ENCODE results near the gene TGFB1I1. TPM values are rescaled to one million over a fixed set of nuclear protein-coding genes. Genes with fewer than 3 reads are reported as not detected.

Gene TGFB1I1
- polyA plus RNA-seq, 2 of the 4 experiments (the other 2 are of a cell fraction) = 8.3 to 75.1 TPM

DNA sequence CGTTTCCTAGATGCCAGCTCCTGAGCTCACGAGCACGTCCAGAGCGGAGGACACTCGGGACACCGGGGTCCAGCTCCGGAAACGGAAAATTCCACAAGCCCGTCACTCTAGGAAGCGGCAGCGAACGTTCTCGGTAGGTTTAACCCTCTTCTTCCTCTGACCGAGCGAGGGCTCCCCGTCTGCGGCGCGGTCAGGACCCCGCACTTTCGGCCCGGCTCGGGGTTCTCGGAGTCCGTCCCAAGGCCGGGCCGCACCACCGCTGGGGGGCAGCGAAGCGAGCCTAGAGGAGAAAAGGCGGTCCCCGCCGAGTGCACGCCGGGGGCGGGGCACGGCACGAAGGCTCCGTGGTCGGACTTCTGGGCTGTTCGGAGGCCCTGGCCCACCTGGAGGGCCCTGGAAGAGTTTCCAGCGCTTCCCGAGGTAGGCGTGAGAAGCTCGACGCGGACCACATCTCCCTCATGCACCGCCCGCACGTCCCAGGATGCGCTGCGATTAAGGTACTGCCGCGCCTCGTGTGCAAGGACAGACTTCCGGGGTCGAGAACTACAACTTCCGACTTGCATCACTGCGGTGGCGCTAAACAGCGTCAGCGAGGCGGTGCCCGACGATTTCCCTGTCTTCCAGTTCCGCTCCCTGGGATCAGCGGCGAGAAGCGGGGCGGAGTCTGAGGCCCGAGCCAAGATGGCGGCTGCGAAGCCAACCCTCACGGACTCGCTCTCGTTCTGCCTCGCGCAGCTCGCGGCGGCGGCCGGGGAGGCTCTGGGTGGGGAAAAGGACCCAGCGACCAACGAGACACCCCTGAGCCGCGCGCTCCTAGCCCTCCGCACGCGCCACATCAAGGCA is 12.9 kb upstream of the TGFB1I1 start, which contains the start of gene ARMC5 (continued):
- TF ChIP-seq, protein P1, sequence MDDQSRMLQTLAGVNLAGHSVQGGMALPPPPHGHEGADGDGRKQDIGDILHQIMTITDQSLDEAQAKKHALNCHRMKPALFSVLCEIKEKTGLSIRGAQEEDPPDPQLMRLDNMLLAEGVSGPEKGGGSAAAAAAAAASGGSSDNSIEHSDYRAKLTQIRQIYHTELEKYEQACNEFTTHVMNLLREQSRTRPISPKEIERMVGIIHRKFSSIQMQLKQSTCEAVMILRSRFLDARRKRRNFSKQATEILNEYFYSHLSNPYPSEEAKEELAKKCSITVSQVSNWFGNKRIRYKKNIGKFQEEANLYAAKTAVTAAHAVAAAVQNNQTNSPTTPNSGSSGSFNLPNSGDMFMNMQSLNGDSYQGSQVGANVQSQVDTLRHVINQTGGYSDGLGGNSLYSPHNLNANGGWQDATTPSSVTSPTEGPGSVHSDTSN (IDR thresholded peaks at IDR 0.05) = no peak
- TF ChIP-seq MAZ (IDR thresholded peaks at IDR 0.05; ENCODE audit: borderline replicate concordance, low read depth, low read length) (no peak), KDM5A (IDR thresholded peaks at IDR 0.05) (no peak), SMC3 (IDR thresholded peaks at IDR 0.05) (peak; percentile 42; the same call in 2 of the 3 replicates), JUNB (IDR thresholded peaks at IDR 0.05) (no peak), HOXB5 (CRISPR knock-in tag; IDR thresholded peaks at IDR 0.05) (peak; percentile 77; the same call in 1 of the 2 replicates), MAFK (IDR thresholded peaks at IDR 0.05; ENCODE audit: partially characterized antibody) (no peak), HEYL (CRISPR knock-in tag; IDR thresholded peaks at IDR 0.05) (no peak), POLR2A (IDR thresholded peaks at IDR 0.05; ENCODE audit: low read length) (peak; percentile 69), REST (IDR thresholded peaks at IDR 0.05) (no peak), ZC3H11A (IDR thresholded peaks at IDR 0.05) (no peak), BCL3 (IDR thresholded peaks at IDR 0.05) (peak; percentile 36; the same call in 2 of the 3 replicates), EHMT2 (IDR thresholded peaks at IDR 0.05; ENCODE audit: low read depth) (no peak), HOXA7 (CRISPR knock-in tag; IDR thresholded peaks at IDR 0.05) (no peak), RAD21 (conservative IDR thresholded peaks at IDR 0.05 in 1 of 2, IDR thresholded peaks at IDR 0.05 in 1 of 2) (peak; percentile 6 to 32; a peak in 2 of 5 replicates), RNF2 (IDR thresholded peaks at IDR 0.05; ENCODE audit: borderline replicate concordance, low read depth) (0 out of 2 replicates have a peak, but pooled peaks have one; percentile 55), MYC (IDR thresholded peaks at IDR 0.05; ENCODE audit: borderline replicate concordance, low read length) (peak; percentile 94), FOSB (CRISPR knock-in tag; IDR thresholded peaks at IDR 0.05) (no peak), CBX8 (IDR thresholded peaks at IDR 0.05) (no peak), KDM1A (IDR thresholded peaks at IDR 0.05; ENCODE audit: low read depth) (no peak), NR3C1 (IDR thresholded peaks at IDR 0.05) (no peak), TFCP2L1 (CRISPR knock-in tag; IDR thresholded peaks at IDR 0.05) (no peak), NPAS2 (CRISPR knock-in tag; IDR thresholded peaks at IDR 0.05; ENCODE audit: borderline replicate concordance) (no peak), EP300 (IDR thresholded peaks at IDR 0.05) (no peak), CBX2 (IDR thresholded peaks at IDR 0.05; ENCODE audit: borderline replicate concordance, low read depth) (no peak), HDAC2 (IDR thresholded peaks at IDR 0.05) (no peak), ZFP36 (IDR thresholded peaks at IDR 0.05; ENCODE audit: borderline replicate concordance, partially characterized antibody) (no peak), TP53 (CRISPR knock-in tag; IDR thresholded peaks at IDR 0.05) (no peak), RCOR1 (IDR thresholded peaks at IDR 0.05; ENCODE audit: low read depth, low read length) (no peak), HOXB13 (CRISPR knock-in tag; IDR thresholded peaks at IDR 0.05; ENCODE audit: low read depth) (no peak), JUN (IDR thresholded peaks at IDR 0.05) (peak; percentile 57 to 92)
- TF ChIP-seq, protein P2, sequence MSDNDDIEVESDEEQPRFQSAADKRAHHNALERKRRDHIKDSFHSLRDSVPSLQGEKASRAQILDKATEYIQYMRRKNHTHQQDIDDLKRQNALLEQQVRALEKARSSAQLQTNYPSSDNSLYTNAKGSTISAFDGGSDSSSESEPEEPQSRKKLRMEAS (IDR thresholded peaks at IDR 0.05) = peak; percentile 98
- TF ChIP-seq, protein P3, sequence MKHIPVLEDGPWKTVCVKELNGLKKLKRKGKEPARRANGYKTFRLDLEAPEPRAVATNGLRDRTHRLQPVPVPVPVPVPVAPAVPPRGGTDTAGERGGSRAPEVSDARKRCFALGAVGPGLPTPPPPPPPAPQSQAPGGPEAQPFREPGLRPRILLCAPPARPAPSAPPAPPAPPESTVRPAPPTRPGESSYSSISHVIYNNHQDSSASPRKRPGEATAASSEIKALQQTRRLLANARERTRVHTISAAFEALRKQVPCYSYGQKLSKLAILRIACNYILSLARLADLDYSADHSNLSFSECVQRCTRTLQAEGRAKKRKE (CRISPR knock-in tag; IDR thresholded peaks at IDR 0.05; ENCODE audit: low read depth) = no peak
- TF ChIP-seq, protein P4, sequence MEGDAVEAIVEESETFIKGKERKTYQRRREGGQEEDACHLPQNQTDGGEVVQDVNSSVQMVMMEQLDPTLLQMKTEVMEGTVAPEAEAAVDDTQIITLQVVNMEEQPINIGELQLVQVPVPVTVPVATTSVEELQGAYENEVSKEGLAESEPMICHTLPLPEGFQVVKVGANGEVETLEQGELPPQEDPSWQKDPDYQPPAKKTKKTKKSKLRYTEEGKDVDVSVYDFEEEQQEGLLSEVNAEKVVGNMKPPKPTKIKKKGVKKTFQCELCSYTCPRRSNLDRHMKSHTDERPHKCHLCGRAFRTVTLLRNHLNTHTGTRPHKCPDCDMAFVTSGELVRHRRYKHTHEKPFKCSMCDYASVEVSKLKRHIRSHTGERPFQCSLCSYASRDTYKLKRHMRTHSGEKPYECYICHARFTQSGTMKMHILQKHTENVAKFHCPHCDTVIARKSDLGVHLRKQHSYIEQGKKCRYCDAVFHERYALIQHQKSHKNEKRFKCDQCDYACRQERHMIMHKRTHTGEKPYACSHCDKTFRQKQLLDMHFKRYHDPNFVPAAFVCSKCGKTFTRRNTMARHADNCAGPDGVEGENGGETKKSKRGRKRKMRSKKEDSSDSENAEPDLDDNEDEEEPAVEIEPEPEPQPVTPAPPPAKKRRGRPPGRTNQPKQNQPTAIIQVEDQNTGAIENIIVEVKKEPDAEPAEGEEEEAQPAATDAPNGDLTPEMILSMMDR (IDR thresholded peaks at IDR 0.05) = peak; percentile 67

All from A549 (cell line).